GM10248 (cell line): ENCODE results near the gene LRP5.

Source experiments
- CTCF ChIA-PET: fragments of 300-600 bp; sonication (Branson Sonifier 250); formaldehyde crosslinking; extraction: SDS; loops from one replicate; lab custom pipeline; 2021; ENCODE audit warnings: antibody characterized with exemption; lab: Yijun Ruan, JAX
- POLR2A ChIA-PET: fragments of 350-650 bp; sonication (Branson Sonifier 250); formaldehyde crosslinking; extraction: SDS; loops from one replicate; lab custom pipeline; 2020; ENCODE audit warnings: antibody characterized with exemption; lab: Yijun Ruan, JAX
- DNase-seq: peaks from one replicate; pipeline ENCODE4 v3.0.0; 2012; ENCODE audit errors: extremely low spot score
- CTCF ChIP-seq: IDR thresholded peaks from 2 replicates; pipeline ENCODE4 v1.5.1; 2012; ENCODE audit warnings: mild to moderate bottlenecking, low read depth; ENCODE audit errors: extremely low read depth, missing control alignments, control extremely low read depth

The LRP5 gene

GRCh38 chr11:68353118-68353517, 40.7 kb downstream of the LRP5 start:
- POLR2A ChIA-PET = no interaction called here
- CTCF ChIA-PET = no interaction called here
- TF ChIP-seq CTCF = no peak
- no peak for DNase-seq

GRCh38 chr11:68353669-68354068, 41.3 kb downstream of the LRP5 start:
- POLR2A ChIA-PET = no interaction called here
- no peak for DNase-seq
- TF ChIP-seq CTCF = no peak
- CTCF ChIA-PET = no interaction called here

GRCh38 chr11:68354148-68354872, 41.9 kb downstream of the LRP5 start:
- TF ChIP-seq CTCF = no peak
- DNase-seq = no peak
- POLR2A ChIA-PET = no interaction called here
- CTCF ChIA-PET = no interaction called here

- ChIA-PET POLR2A (no interaction called here), CTCF (no interaction called here)
- no peak for TF ChIP-seq CTCF
- no peak for DNase-seq
Observed at GRCh38 chr11:68355471-68355870, 43.1 kb downstream of the LRP5 start.

GRCh38 chr11:68357568-68357967, 45.2 kb downstream of the LRP5 start:
- ChIA-PET POLR2A (no interaction called here), CTCF (interaction anchor here (1.4 to 1.7 kb wide), 2 partner anchors 13 to 26 kb away, joined by 3 to 4 read pairs; no protein-coding TSS in a partner anchor)
- no peak for TF ChIP-seq CTCF
- no peak for DNase-seq

GRCh38 chr11:68358416-68358815, 46.0 kb downstream of the LRP5 start:
- no peak for DNase-seq
- ChIA-PET CTCF (interaction anchor here (1.4 to 1.7 kb wide), 2 partner anchors 12 to 25 kb away, joined by 3 to 4 read pairs; no protein-coding TSS in a partner anchor), POLR2A (interaction anchor here (0.6 kb wide), 1 partner anchor 71 kb away, joined by 3 read pairs; no protein-coding TSS in a partner anchor)
- no peak for TF ChIP-seq CTCF
